A549 (cell line): Measurements from ENCODE around the gene FBN2.

Source experiments
- BHLHE40 ChIP-seq: IDR thresholded peaks from 2 replicates; pipeline ENCODE4 v1.6.1; 2012; ENCODE audit warnings: low read depth, low read length, inconsistent platforms
- CEBPB ChIP-seq, 2 experiments: fragments of >200 bp in 1 of 2; sonication (Bioruptor Twin) in 1 of 2; formaldehyde crosslinking in 1 of 2; IDR thresholded peaks; 2 replicates each; pipeline ENCODE4 v1.6.1; 2012 to 2016
- CHD2 ChIP-seq: fragments of 150-350 bp; IDR thresholded peaks from 2 replicates; pipeline ENCODE4 v1.6.1; 2014; ENCODE audit warnings: low read length; ENCODE audit not compliant: partially characterized antibody
- KDM1A ChIP-seq: fragments of 200-600 bp; sonication (generic); IDR thresholded peaks from 2 replicates; pipeline ENCODE4 v1.6.1; 2016; ENCODE audit warnings: low read depth, mild to moderate bottlenecking
- MAZ ChIP-seq: fragments of 150-350 bp; IDR thresholded peaks from 2 replicates; pipeline ENCODE4 v1.6.1; 2014; ENCODE audit warnings: antibody characterized with exemption, low read depth, low read length, borderline replicate concordance
- POLR2A ChIP-seq: IDR thresholded peaks from 2 replicates; pipeline ENCODE4 v1.6.1; 2012; ENCODE audit warnings: mild to moderate bottlenecking, low read length
- RAD21 ChIP-seq, 2 experiments: fragments of >200 bp in 1 of 2; sonication (Bioruptor Twin) in 1 of 2; formaldehyde crosslinking in 1 of 2; IDR thresholded peaks in 1 of 2; conservative IDR thresholded peaks in 1 of 2; 2 replicates in 1 of 2; 3 replicates in 1 of 2; pipeline ENCODE4 v1.6.1; 2012 to 2018; ENCODE audit warnings: inconsistent platforms in 1 of 2
- RCOR1 ChIP-seq: fragments of 150-350 bp; IDR thresholded peaks from 2 replicates; pipeline ENCODE4 v1.6.1; 2014; ENCODE audit warnings: antibody characterized with exemption, low read length, low read depth
- TP53 ChIP-seq: fragments of 250-450 bp; sonication (Bioruptor Pico); IDR thresholded peaks from 2 replicates; pipeline ENCODE4 v1.5.0; 2021; ENCODE audit warnings: mild to moderate bottlenecking, moderate library complexity
- USF2 ChIP-seq: fragments of 450-650 bp; IDR thresholded peaks from 2 replicates; pipeline ENCODE4 v1.6.1; 2014; ENCODE audit warnings: antibody characterized with exemption
- TF ChIP-seq, protein P1 (sequence below): fragments of >200 bp; sonication (Bioruptor Twin); formaldehyde crosslinking; IDR thresholded peaks from 3 replicates; pipeline ENCODE4 v1.5.1; 2016

GRCh38 chr5:128378196-128378595, 159.8 kb downstream of the FBN2 start:
- TF ChIP-seq, protein P1, sequence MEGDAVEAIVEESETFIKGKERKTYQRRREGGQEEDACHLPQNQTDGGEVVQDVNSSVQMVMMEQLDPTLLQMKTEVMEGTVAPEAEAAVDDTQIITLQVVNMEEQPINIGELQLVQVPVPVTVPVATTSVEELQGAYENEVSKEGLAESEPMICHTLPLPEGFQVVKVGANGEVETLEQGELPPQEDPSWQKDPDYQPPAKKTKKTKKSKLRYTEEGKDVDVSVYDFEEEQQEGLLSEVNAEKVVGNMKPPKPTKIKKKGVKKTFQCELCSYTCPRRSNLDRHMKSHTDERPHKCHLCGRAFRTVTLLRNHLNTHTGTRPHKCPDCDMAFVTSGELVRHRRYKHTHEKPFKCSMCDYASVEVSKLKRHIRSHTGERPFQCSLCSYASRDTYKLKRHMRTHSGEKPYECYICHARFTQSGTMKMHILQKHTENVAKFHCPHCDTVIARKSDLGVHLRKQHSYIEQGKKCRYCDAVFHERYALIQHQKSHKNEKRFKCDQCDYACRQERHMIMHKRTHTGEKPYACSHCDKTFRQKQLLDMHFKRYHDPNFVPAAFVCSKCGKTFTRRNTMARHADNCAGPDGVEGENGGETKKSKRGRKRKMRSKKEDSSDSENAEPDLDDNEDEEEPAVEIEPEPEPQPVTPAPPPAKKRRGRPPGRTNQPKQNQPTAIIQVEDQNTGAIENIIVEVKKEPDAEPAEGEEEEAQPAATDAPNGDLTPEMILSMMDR: no peak
- TF ChIP-seq TP53 (CRISPR knock-in tag) (no peak), POLR2A (no peak), RCOR1 (no peak), RAD21 (conservative IDR thresholded peaks at IDR 0.05 in 1 of 2, IDR thresholded peaks at IDR 0.05 in 1 of 2) (no peak), KDM1A (no peak), CEBPB (IDR thresholded peaks at IDR 0.05) (no peak), BHLHE40 (no peak), USF2 (no peak), CHD2 (no peak), MAZ (no peak)
